Coronary artery (tissue), 2 donors: ENCODE measurements around the gene MFSD6.

Experiments
- DNase-seq: peaks from one replicate; pipeline ENCODE4 v3.0.0-alpha.2; 2017; ENCODE audit warnings: low spot score
- H3K27ac ChIP-seq, 2 donors: fragments of 200-600 bp; sonication (generic); one replicate each; pipeline ENCODE4 v1.5.1; 2016 to 2019
- H3K4me3 ChIP-seq: fragments of 200-600 bp; sonication (generic); 2 replicates; pipeline ENCODE4 v1.5.1; 2016; ENCODE audit warnings: mild to moderate bottlenecking, moderate library complexity
- TF ChIP-seq, protein P1 (sequence below): fragments of 200-600 bp; sonication (generic); IDR thresholded peaks from one replicate; pipeline ENCODE4 v1.5.1; 2019; ENCODE audit warnings: antibody characterized with exemption

Gene MFSD6

DNA sequence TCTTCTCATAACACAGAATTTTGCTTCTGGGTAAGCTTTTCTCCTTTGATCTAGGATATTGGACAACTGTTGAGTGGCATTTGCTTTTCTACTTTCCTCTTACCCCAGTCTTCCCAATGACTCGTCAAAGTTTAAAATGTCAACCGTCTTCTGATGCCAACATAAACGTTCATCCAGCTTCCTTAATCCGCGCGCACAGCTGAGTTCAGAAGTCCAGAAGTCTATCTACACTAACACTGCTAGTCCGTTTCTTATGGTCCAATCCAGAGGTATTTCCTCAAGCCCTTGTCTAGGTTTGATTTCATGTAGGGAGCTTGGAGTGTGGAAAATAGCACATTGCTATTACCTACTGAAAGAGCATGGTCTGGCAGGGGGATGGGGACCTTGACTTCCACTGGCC is 48.7 kb downstream of the MFSD6 start:
- Histone ChIP-seq H3K27ac (no peak overlapping the region), H3K4me3 (no peak overlapping the region)
- TF ChIP-seq, protein P1, sequence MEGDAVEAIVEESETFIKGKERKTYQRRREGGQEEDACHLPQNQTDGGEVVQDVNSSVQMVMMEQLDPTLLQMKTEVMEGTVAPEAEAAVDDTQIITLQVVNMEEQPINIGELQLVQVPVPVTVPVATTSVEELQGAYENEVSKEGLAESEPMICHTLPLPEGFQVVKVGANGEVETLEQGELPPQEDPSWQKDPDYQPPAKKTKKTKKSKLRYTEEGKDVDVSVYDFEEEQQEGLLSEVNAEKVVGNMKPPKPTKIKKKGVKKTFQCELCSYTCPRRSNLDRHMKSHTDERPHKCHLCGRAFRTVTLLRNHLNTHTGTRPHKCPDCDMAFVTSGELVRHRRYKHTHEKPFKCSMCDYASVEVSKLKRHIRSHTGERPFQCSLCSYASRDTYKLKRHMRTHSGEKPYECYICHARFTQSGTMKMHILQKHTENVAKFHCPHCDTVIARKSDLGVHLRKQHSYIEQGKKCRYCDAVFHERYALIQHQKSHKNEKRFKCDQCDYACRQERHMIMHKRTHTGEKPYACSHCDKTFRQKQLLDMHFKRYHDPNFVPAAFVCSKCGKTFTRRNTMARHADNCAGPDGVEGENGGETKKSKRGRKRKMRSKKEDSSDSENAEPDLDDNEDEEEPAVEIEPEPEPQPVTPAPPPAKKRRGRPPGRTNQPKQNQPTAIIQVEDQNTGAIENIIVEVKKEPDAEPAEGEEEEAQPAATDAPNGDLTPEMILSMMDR, result no peak
- no peak for DNase-seq

- no peak overlapping the region for H3K4me3 ChIP-seq
- TF ChIP-seq, protein P1, result no peak
- DNase-seq, result no peak
- no peak overlapping the region for H3K27ac ChIP-seq
Observed at GRCh38 chr2:190457256-190457655, 49.1 kb downstream of the MFSD6 start.

DNA sequence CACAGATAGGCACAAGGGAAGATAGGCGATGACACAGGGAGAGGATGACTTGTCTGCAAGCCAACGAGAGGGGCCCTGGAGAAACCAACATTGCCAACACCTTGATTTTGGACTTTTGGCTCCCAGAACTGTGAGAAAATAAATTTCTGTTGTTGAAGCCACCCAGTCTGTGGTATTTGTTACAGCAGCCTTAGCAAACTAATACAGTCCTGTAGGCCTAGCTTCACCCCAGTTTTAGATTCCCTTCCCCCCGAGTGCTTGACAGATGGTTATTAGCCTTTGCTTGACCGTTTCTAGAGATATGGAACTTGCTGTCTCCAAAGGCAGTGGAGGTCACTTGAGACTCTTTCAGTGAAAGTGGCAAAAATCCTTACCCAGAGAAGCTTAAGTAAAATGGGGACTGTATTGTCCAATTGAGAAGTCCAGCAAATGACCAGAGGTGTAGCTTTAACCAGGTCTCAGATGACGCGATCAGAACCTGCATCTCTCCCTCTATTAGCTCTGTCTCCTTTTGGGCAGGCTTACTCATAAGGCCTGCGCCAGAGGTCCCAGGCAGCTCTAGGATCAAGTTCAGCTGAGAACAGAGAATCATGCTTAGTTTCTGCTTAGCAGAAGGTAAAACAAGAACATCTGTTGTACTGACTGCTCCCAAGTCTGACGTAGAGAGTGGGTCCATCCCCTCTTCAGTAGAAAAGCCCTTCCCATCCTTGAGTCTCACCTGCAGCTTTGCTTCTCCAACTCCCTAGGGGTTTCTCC is 50.4 kb downstream of the MFSD6 start:
- H3K27ac ChIP-seq, result no peak overlapping the region
- TF ChIP-seq, protein P1, result no peak
- DNase-seq, result no peak
- no peak overlapping the region for H3K4me3 ChIP-seq

DNA sequence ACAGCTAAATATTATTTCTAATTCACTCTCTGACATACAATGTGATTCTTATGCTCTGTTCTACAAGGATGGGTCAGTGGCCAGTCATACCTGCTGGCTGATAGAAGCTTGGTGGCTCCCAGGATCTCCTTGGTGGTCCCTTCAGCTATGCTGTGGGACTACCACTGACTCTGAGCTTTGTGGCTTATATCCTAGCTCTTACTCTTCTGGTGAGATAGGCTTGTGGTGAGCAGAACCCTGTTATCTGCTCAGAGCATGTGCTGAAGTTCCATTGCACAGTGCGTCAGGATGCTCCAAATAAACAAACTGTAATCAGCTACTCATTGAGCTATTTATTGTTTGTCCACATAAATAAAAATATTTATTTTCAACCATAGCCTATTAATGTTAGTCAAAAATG is 51.7 kb downstream of the MFSD6 start:
- H3K27ac ChIP-seq, result no peak overlapping the region
- no peak overlapping the region for H3K4me3 ChIP-seq
- TF ChIP-seq, protein P1, result no peak
- no peak for DNase-seq

- Histone ChIP-seq H3K27ac (no peak overlapping the region), H3K4me3 (no peak overlapping the region)
- TF ChIP-seq, protein P1, result no peak
- no peak for DNase-seq
Observed at GRCh38 chr2:190460487-190460886, 52.3 kb downstream of the MFSD6 start.

- no peak overlapping the region for H3K27ac ChIP-seq
Observed at GRCh38 chr2:190462181-190462580, 54.0 kb downstream of the MFSD6 start.

DNA sequence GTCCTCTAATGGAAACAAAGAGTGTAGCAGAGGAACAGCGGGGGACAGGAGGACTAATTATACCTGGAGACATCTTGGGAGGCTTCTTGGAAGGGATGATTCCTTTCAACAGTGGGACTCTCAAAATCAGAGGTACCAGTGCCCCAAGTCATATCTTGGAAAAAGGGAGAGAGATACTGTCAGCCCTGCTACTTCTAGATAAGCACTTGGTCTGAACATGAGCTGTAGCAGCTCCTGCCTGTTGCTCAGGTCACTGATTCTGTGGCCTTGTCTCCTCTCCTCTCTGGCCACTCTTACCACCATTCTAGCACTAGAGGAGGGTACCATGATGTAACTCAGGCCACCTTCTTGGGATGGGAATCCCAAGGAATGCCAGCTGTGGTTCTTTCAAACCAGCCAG is 54.5 kb downstream of the MFSD6 start:
- H3K4me3 ChIP-seq, result no peak overlapping the region
- H3K27ac ChIP-seq, result no peak overlapping the region
- TF ChIP-seq, protein P1, result no peak
- no peak for DNase-seq

More at GRCh38 chr2:190462181-190462580, 54.0 kb downstream of the MFSD6 start:
- H3K4me3 ChIP-seq, result no peak overlapping the region
- DNase-seq, result no peak
- TF ChIP-seq, protein P1, result no peak
